Omental fat pad (tissue), 4 donors: ENCODE data around the gene KAT8. TPM values are rescaled to one million over a fixed set of nuclear protein-coding genes. Genes with fewer than 3 reads are reported as not detected.

Experiments
- ATAC-seq: fragments of 150-250 bp; one replicate; pipeline ENCODE4 v1.9.1; 2016; ENCODE audit warnings: mild to moderate bottlenecking, moderate library complexity; ENCODE audit not compliant: low FRiP score
- DNase-seq: peaks from one replicate; pipeline ENCODE4 v3.0.0-alpha.2; 2019; ENCODE audit warnings: low spot score
- CTCF ChIP-seq, 3 donors: fragments of 450-650 bp; IDR thresholded peaks; one replicate each; pipeline ENCODE4 v1.5.1; 2016 to 2017; ENCODE audit warnings: antibody characterized with exemption in 3 of 3, mild to moderate bottlenecking in 3 of 3, moderate library complexity in 2 of 3
- total RNA-seq, 4 donors: library from RNA; depleted of rRNA; stranded (reverse); fragments of >200 nt; gene quantifications; one replicate each; pipeline ENCODE4 v1.1.0, GENCODE V29; 2016

The KAT8 gene
- total RNA-seq = 10 to 100 TPM; 39.4 to 72.2 (median 49.1) TPM

GRCh38 chr16:31117384-31118222, at the start of gene KAT8:
KAT8 (plus strand) TSS chr16:31117664; CDS start chr16:31117682, 18 bp downstream.
- DNase-seq (peak; percentile 97), ATAC-seq (peak; percentile 95)

GRCh38 chr16:31071861-31072260, 45.6 kb upstream of the KAT8 start:
- DNase-seq (no peak), ATAC-seq (no peak)
- TF ChIP-seq CTCF (IDR thresholded peaks at IDR 0.05) = no peak

More at GRCh38 chr16:31117384-31118222, at the start of gene KAT8:
- TF ChIP-seq CTCF (IDR thresholded peaks at IDR 0.05) = no peak

GRCh38 chr16:31072540-31073141, 44.8 kb upstream of the KAT8 start:
- DNase-seq = no peak
- ATAC-seq = no peak
- no peak for TF ChIP-seq CTCF (IDR thresholded peaks at IDR 0.05)

GRCh38 chr16:31073142-31073969, 44.1 kb upstream of the KAT8 start:
- ATAC-seq = peak; percentile 80
- no peak for TF ChIP-seq CTCF (IDR thresholded peaks at IDR 0.05)
- DNase-seq = peak; percentile 77

- no peak for TF ChIP-seq CTCF (IDR thresholded peaks at IDR 0.05)
- peak; percentile 90 for DNase-seq
- ATAC-seq = peak; percentile 93
These were observed 43.3 kb upstream of the KAT8 start, which contains the start of the genes ZNF646 and ZNF668 for GRCh38 chr16:31073970-31074813. ZNF646 (plus strand) TSS chr16:31074422; CDS start chr16:31076325, 1,903 bp downstream. ZNF668 (minus strand) TSS chr16:31074240; CDS start chr16:31064459, 9,781 bp downstream.

- TF ChIP-seq CTCF (IDR thresholded peaks at IDR 0.05) = no peak
- ATAC-seq (no peak), DNase-seq (no peak)
These were observed 42.7 kb upstream of the KAT8 start for GRCh38 chr16:31074814-31075183.
